Transverse colon (tissue), 4 donors: ENCODE data around the gene DLGAP3.

Experiments
- CTCF ChIP-seq, 5 experiments: fragments of 200-600 bp in 3 of 5; fragments of 450-650 bp in 2 of 5; sonication (generic) in 3 of 5; IDR thresholded peaks; 1 replicate in 2 of 5; 2 replicates in 3 of 5; pipeline ENCODE4 v1.5.1; 2016 to 2017; ENCODE audit warnings: antibody characterized with exemption in 5 of 5, inconsistent platforms in 3 of 5, mild to moderate bottlenecking in 2 of 5, moderate library complexity in 1 of 5
- EP300 ChIP-seq: sonication (generic); formaldehyde crosslinking; IDR thresholded peaks from one replicate; pipeline ENCODE4 v1.6.1; 2017; ENCODE audit warnings: antibody characterized with exemption, low read depth
- POLR2A ChIP-seq: fragments of 450-650 bp; IDR thresholded peaks from one replicate; pipeline ENCODE4 v1.6.1; 2016; ENCODE audit warnings: antibody characterized with exemption, mild to moderate bottlenecking, moderate library complexity
- POLR2AphosphoS5 ChIP-seq, 3 donors: sonication (generic); formaldehyde crosslinking; IDR thresholded peaks; one replicate each; pipeline ENCODE4 v1.6.1; 2016; ENCODE audit warnings: antibody characterized with exemption in 3 of 3

DNA sequence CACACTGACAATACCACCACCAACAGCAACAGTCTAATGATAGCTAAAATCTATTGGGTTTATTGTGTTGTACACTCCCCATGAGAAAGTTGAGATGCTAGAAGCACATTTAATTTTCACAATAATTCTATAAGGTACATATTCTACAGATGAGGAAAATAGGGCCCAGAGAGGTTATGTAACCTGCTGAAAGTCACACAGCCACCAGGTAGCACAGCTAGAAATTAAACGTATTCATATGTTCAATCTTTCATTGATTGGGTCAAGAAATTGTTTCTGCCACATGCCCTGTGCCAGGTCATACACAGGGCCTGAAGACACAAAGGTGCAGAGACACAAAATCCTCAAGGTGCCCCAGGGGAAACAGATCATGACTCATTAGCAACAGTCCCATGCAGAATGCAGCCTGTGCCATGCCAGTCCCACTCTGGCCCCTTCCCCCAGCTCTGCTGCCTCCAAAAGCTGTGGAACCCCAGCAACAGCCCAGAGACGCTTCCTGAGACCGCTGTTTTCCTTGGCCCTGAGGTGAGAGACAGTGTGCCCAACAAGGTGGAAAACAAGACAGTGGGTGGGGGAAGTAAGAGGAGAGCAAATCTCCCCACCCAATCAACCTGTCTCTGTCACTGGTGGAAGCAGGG, 104.5 kb downstream of the DLGAP3 start:
- TF ChIP-seq POLR2AphosphoS5 (IDR thresholded peaks at IDR 0.05) = no peak
- TF ChIP-seq CTCF (IDR thresholded peaks at IDR 0.05) = no peak
- TF ChIP-seq EP300 = no peak
- TF ChIP-seq POLR2A = no peak
